HCT116 (cell line): ENCODE results near the gene STUM.

Source experiments
- CBX3 ChIP-seq: IDR thresholded peaks from 2 replicates; pipeline ENCODE4 v1.6.1; 2012; ENCODE audit warnings: low read depth
- EGR1 ChIP-seq: IDR thresholded peaks from 2 replicates; pipeline ENCODE4 v1.6.1; 2012; ENCODE audit warnings: low read depth
- EZH2 ChIP-seq: fragments of 200-600 bp; sonication (generic); IDR thresholded peaks from 2 replicates; pipeline ENCODE4 v1.6.1; 2017; ENCODE audit warnings: antibody characterized with exemption, mixed run types
- EZH2phosphoT487 ChIP-seq: fragments of 200-600 bp; IDR thresholded peaks from 2 replicates; pipeline ENCODE4 v1.6.1; 2018; ENCODE audit warnings: antibody characterized with exemption, borderline replicate concordance
- JUND ChIP-seq: IDR thresholded peaks from 2 replicates; pipeline ENCODE4 v1.6.1; 2012
- POLR2A ChIP-seq: IDR thresholded peaks from 2 replicates; pipeline ENCODE4 v1.7.0; 2011; ENCODE audit warnings: borderline replicate concordance; ENCODE audit not compliant: insufficient read depth, insufficient read length; ENCODE audit errors: extremely low read depth
- POLR2AphosphoS5 ChIP-seq: IDR thresholded peaks from 2 replicates; pipeline ENCODE4 v1.6.1; 2011; ENCODE audit warnings: mild to moderate bottlenecking, low read depth, low read length, moderate library complexity
- RAD21 ChIP-seq: IDR thresholded peaks from 2 replicates; pipeline ENCODE4 v1.6.1; 2012; ENCODE audit warnings: low read depth, mild to moderate bottlenecking
- REST ChIP-seq: IDR thresholded peaks from 2 replicates; pipeline ENCODE4 v1.6.1; 2012; ENCODE audit warnings: low read depth
- SRF ChIP-seq: IDR thresholded peaks from 2 replicates; pipeline ENCODE4 v1.6.1; 2012; ENCODE audit warnings: low read depth
- YY1 ChIP-seq: IDR thresholded peaks from 2 replicates; pipeline ENCODE4 v1.6.1; 2011; ENCODE audit warnings: low read length, low read depth, moderate library complexity, mild to moderate bottlenecking; ENCODE audit not compliant: insufficient replicate concordance; ENCODE audit errors: extremely low read depth
- TF ChIP-seq, protein P1 (sequence below), 3 experiments: fragments of 200-600 bp in 1 of 3; sonication (generic) in 1 of 3; IDR thresholded peaks in 2 of 3; conservative IDR thresholded peaks in 1 of 3; 2 replicates each; pipeline ENCODE4 v1.5.1; 2012 to 2017; ENCODE audit warnings: low read depth in 2 of 3, low read length in 2 of 3, antibody characterized with exemption in 1 of 3, borderline replicate concordance in 1 of 3, control low read depth in 1 of 3, mild to moderate bottlenecking in 1 of 3, mixed read lengths in 1 of 3, mixed run types in 1 of 3, moderate library complexity in 1 of 3; ENCODE audit not compliant: insufficient read depth in 1 of 3
- TF ChIP-seq, protein P2 (sequence below): IDR thresholded peaks from 2 replicates; pipeline ENCODE4 v1.6.1; 2012
- TF ChIP-seq, protein P3 (sequence below): IDR thresholded peaks from 2 replicates; pipeline ENCODE4 v1.6.1; 2012

DNA sequence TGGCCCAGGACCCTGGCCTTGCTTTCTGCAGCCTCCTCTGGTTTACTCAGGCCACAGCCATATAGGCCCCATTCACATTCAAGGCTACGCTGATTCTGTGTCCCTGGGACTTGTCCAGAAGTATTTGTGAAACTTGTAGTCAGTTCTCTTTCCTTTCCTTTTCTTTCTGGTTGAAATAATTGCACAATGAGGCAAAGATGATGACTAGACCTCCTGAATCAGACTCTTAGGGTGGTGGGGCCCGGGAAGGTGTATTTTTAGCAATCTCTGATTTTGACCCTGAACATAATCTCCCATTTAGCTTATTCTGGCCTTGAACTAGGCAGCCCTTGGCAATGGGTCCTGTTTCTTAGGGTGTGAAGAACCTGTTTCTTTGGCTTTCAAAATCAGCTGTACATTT is 39.9 kb downstream of the STUM start:
- TF ChIP-seq EZH2phosphoT487 = no peak
- TF ChIP-seq, protein P1, sequence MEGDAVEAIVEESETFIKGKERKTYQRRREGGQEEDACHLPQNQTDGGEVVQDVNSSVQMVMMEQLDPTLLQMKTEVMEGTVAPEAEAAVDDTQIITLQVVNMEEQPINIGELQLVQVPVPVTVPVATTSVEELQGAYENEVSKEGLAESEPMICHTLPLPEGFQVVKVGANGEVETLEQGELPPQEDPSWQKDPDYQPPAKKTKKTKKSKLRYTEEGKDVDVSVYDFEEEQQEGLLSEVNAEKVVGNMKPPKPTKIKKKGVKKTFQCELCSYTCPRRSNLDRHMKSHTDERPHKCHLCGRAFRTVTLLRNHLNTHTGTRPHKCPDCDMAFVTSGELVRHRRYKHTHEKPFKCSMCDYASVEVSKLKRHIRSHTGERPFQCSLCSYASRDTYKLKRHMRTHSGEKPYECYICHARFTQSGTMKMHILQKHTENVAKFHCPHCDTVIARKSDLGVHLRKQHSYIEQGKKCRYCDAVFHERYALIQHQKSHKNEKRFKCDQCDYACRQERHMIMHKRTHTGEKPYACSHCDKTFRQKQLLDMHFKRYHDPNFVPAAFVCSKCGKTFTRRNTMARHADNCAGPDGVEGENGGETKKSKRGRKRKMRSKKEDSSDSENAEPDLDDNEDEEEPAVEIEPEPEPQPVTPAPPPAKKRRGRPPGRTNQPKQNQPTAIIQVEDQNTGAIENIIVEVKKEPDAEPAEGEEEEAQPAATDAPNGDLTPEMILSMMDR (IDR thresholded peaks at IDR 0.05 in 2 of 3, conservative IDR thresholded peaks at IDR 0.05 in 1 of 3; ENCODE audit: borderline replicate concordance in 1 of 3, insufficient read depth in 1 of 3, low read depth in 2 of 3, low read length in 2 of 3) = no peak
- TF ChIP-seq EZH2 = no peak
- no peak for TF ChIP-seq SRF
- no peak for TF ChIP-seq POLR2AphosphoS5
- TF ChIP-seq YY1 = no peak
- no peak for TF ChIP-seq REST
- TF ChIP-seq POLR2A = no peak
- TF ChIP-seq, protein P2, sequence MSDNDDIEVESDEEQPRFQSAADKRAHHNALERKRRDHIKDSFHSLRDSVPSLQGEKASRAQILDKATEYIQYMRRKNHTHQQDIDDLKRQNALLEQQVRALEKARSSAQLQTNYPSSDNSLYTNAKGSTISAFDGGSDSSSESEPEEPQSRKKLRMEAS = no peak
- TF ChIP-seq EGR1 = no peak
- TF ChIP-seq, protein P3, sequence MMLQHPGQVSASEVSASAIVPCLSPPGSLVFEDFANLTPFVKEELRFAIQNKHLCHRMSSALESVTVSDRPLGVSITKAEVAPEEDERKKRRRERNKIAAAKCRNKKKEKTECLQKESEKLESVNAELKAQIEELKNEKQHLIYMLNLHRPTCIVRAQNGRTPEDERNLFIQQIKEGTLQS = no peak
- no peak for TF ChIP-seq JUND
- no peak for TF ChIP-seq CBX3
- no peak for TF ChIP-seq RAD21
